Hepatocyte (in vitro differentiated cells): ENCODE results near the gene DDIT4. TPM values are rescaled to one million over a fixed set of nuclear protein-coding genes. Genes with fewer than 3 reads are reported as not detected.
"Not testable (repeated sequence)": the region's sequence is repeated elsewhere in the genome, so short reads cannot be mapped to it uniquely, and the experiment has no call there.

Experiments used
- DNase-seq: peaks from one replicate; pipeline ENCODE4 v3.0.0-alpha.2; 2016; ENCODE audit warnings: low spot score
- H2AFZ ChIP-seq: fragments of 200-600 bp; sonication (generic); 2 replicates; pipeline ENCODE4 v1.6.0; 2016; ENCODE audit warnings: antibody characterized with exemption, mild to moderate bottlenecking
- H3K27ac ChIP-seq: fragments of 200-600 bp; sonication (generic); 2 replicates; pipeline ENCODE4 v1.5.1; 2016; ENCODE audit warnings: mild to moderate bottlenecking
- H3K27me3 ChIP-seq: fragments of 200-600 bp; sonication (generic); 2 replicates; pipeline ENCODE4 v1.6.1; 2016
- H3K36me3 ChIP-seq: fragments of 200-600 bp; sonication (generic); replicated peaks from 2 replicates; pipeline ENCODE4 v1.5.1; 2016; ENCODE audit warnings: low read depth; ENCODE audit not compliant: insufficient read depth
- H3K4me1 ChIP-seq: fragments of 200-600 bp; sonication (generic); 2 replicates; pipeline ENCODE4 v1.5.1; 2016; ENCODE audit warnings: mild to moderate bottlenecking, moderate library complexity; ENCODE audit not compliant: insufficient read depth
- H3K4me2 ChIP-seq: fragments of 200-600 bp; sonication (generic); 2 replicates; pipeline ENCODE4 v1.6.0; 2016
- H3K4me3 ChIP-seq: fragments of 200-600 bp; sonication (generic); 2 replicates; pipeline ENCODE4 v1.5.1; 2016; ENCODE audit warnings: mild to moderate bottlenecking
- H3K79me2 ChIP-seq: fragments of 200-600 bp; sonication (generic); 2 replicates; pipeline ENCODE4 v1.6.0; 2017; ENCODE audit warnings: mild to moderate bottlenecking
- H3K9me2 ChIP-seq: fragments of 200-600 bp; sonication (generic); replicated peaks from 2 replicates; pipeline ENCODE4 v1.6.0; 2017; ENCODE audit warnings: mild to moderate bottlenecking; ENCODE audit not compliant: insufficient read depth
- H3K9me3 ChIP-seq: fragments of 200-600 bp; sonication (generic); 2 replicates; pipeline ENCODE4 v1.5.1; 2016; ENCODE audit warnings: low read depth, mild to moderate bottlenecking
- H4K20me1 ChIP-seq: fragments of 200-600 bp; sonication (generic); 2 replicates; pipeline ENCODE4 v1.6.0; 2016; ENCODE audit warnings: mild to moderate bottlenecking; ENCODE audit not compliant: insufficient read depth, poor library complexity, severe bottlenecking
- EZH2 ChIP-seq: fragments of 200-600 bp; sonication (generic); IDR thresholded peaks from 2 replicates; pipeline ENCODE4 v1.6.1; 2016; ENCODE audit warnings: antibody characterized with exemption, mild to moderate bottlenecking, borderline replicate concordance
- EZH2phosphoT487 ChIP-seq: fragments of 200-600 bp; sonication (generic); IDR thresholded peaks from one replicate; pipeline ENCODE4 v1.6.1; 2018; ENCODE audit warnings: antibody characterized with exemption, mild to moderate bottlenecking, low read depth, moderate library complexity; ENCODE audit not compliant: unreplicated experiment, severe bottlenecking
- WGBS: methylation state at CpG from one replicate; pipeline ENCODE4 v1.1.6; 2016; ENCODE audit warnings: low lambda C conversion rate; ENCODE audit errors: missing lambda C conversion rate; 5-methylcytosine and 5-hydroxymethylcytosine counted together
- polyA plus RNA-seq: library from polyadenylated mRNA; unstranded; fragments of >200 nt; fragmentation: Nextera tagmentation; extraction: Ambion mirVana; gene quantifications from 2 replicates; pipeline ENCODE4 v1.2.1, GENCODE V29; 2016
- total RNA-seq: library from RNA; depleted of rRNA; stranded (reverse); fragments of >200 nt; gene quantifications from 2 replicates; pipeline ENCODE4 v1.2.3, GENCODE V29; 2014
- TF ChIP-seq, protein P1 (sequence below): fragments of 200-600 bp; sonication (generic); IDR thresholded peaks from 2 replicates; pipeline ENCODE4 v1.5.1; 2016; ENCODE audit warnings: antibody characterized with exemption, mild to moderate bottlenecking; ENCODE audit not compliant: poor library complexity

Gene DDIT4
- total and polyA plus RNA-seq, 2 experiments from 2014 or later: 165 to 235 TPM

- DNase-seq: no peak
- H3K4me2 ChIP-seq: no peak overlapping the region
- H3K4me3 ChIP-seq: no peak overlapping the region
- no peaks in the 10 kb centered on the region for H3K27me3 ChIP-seq
- H3K9me2 ChIP-seq: no peaks in the 10 kb centered on the region
- peaks cover 3% of the 10 kb centered on the region for H3K36me3 ChIP-seq
- H2AFZ ChIP-seq: no peak overlapping the region
- no peak for TF ChIP-seq EZH2phosphoT487
- no peak for TF ChIP-seq EZH2
- TF ChIP-seq, protein P1, sequence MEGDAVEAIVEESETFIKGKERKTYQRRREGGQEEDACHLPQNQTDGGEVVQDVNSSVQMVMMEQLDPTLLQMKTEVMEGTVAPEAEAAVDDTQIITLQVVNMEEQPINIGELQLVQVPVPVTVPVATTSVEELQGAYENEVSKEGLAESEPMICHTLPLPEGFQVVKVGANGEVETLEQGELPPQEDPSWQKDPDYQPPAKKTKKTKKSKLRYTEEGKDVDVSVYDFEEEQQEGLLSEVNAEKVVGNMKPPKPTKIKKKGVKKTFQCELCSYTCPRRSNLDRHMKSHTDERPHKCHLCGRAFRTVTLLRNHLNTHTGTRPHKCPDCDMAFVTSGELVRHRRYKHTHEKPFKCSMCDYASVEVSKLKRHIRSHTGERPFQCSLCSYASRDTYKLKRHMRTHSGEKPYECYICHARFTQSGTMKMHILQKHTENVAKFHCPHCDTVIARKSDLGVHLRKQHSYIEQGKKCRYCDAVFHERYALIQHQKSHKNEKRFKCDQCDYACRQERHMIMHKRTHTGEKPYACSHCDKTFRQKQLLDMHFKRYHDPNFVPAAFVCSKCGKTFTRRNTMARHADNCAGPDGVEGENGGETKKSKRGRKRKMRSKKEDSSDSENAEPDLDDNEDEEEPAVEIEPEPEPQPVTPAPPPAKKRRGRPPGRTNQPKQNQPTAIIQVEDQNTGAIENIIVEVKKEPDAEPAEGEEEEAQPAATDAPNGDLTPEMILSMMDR: no peak
- no peaks in the 10 kb centered on the region for H3K9me3 ChIP-seq
- H3K79me2 ChIP-seq: peaks cover 24% of the 10 kb centered on the region
- H3K4me1 ChIP-seq: peaks cover 21% of the 10 kb centered on the region
- peak overlapping the region; percentile 91 for H3K27ac ChIP-seq
- WGBS: 93% methylated on average over 3 of the region's 3 CpGs
- peaks cover 23% of the 10 kb centered on the region for H4K20me1 ChIP-seq
These were observed 4.4 kb downstream of the DDIT4 start for GRCh38 chr10:72277996-72278667.

GRCh38 chr10:72278668-72279393, 5.1 kb downstream of the DDIT4 start:
- Histone ChIP-seq H2AFZ (no peak overlapping the region), H3K36me3 (peaks cover 3% of the 10 kb centered on the region), H3K9me2 (no peaks in the 10 kb centered on the region), H3K4me3 (no peak overlapping the region), H4K20me1 (peaks cover 23% of the 10 kb centered on the region), H3K4me2 (no peak overlapping the region), H3K9me3 (no peaks in the 10 kb centered on the region), H3K27ac (peak overlapping the region; percentile 91), H3K4me1 (peaks cover 21% of the 10 kb centered on the region), H3K79me2 (peaks cover 24% of the 10 kb centered on the region), H3K27me3 (no peaks in the 10 kb centered on the region)
- no peak for DNase-seq
- WGBS: 93% methylated on average over 5 of the region's 5 CpGs
- no peak for TF ChIP-seq EZH2
- TF ChIP-seq EZH2phosphoT487: no peak
- TF ChIP-seq, protein P1: no peak

DNA sequence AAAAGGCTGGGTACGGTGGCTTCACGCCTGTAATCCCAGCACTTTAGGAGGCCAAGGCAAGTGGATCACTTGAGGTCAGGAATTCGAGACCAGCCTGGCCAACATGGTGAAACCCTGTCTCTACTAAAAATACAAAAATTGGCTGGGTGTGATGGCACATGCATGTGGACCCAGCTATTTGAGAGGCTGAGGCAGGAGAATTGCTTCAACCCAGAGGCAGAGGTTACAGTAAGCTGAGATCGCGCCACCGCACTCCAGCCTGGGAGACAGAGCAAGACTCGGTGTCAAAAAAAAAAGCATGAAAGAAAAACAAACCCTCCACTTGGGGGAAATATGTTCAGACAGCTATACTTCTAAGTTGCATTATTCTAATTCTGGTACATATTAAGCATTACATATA, 5.9 kb downstream of the DDIT4 start:
- not testable (repeated sequence) for H3K27me3 ChIP-seq, H3K4me2 ChIP-seq, H3K36me3 ChIP-seq, H3K9me3 ChIP-seq, DNase-seq, H3K9me2 ChIP-seq, H2AFZ ChIP-seq, H3K4me3 ChIP-seq, H3K27ac ChIP-seq
- Histone ChIP-seq H4K20me1 (peaks cover 19% of the 10 kb centered on the region), H3K4me1 (peaks cover 21% of the 10 kb centered on the region), H3K79me2 (peaks cover 17% of the 10 kb centered on the region)
- WGBS: 94% methylated on average over 7 of the region's 7 CpGs

DNA sequence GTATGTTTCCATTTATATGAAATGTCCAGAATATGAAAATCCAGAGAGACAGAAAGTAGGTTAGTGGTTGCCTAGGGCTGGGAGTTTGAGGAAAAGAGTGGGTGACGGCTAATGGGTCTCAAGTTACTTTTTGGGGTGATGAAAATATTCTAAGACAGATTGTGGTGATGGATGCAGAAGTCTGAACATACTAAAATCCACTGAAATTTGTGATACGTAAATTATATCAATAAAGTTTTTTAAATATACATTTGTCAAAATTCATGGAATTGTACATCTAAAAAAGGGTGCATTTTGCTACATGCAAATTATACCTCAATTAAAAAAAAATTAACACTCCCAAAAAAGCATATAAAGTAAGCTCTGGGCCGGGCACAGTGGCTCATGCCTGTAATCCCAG, 9.4 kb downstream of the DDIT4 start:
- TF ChIP-seq, protein P1: no peak
- no peak for TF ChIP-seq EZH2
- no peak for TF ChIP-seq EZH2phosphoT487
- Histone ChIP-seq H3K27me3 (no peaks in the 10 kb centered on the region), H3K9me2 (no peaks in the 10 kb centered on the region), H3K4me3 (no peak overlapping the region), H3K9me3 (no peaks in the 10 kb centered on the region), H4K20me1 (no peaks in the 10 kb centered on the region), H2AFZ (no peak overlapping the region), H3K4me2 (no peak overlapping the region), H3K36me3 (no peaks in the 10 kb centered on the region), H3K79me2 (no peaks in the 10 kb centered on the region), H3K27ac (no peak overlapping the region), H3K4me1 (no peaks in the 10 kb centered on the region)
- DNase-seq: no peak
- WGBS: 61% methylated on average over 3 of the region's 3 CpGs
